Measurements from ENCODE around the gene NEXN.

NEXN gene

GRCh38 chr1:77966291-77966690, 77.9 kb downstream of the NEXN start:
- no peak for DNase-seq (ENCODE audit: low read depth in 2 of 2)
- no peak overlapping the region for H3K4me3 ChIP-seq (replicated peaks in 1 of 2; ENCODE audit: low read depth in 2 of 2, low read length in 2 of 2)
- TF ChIP-seq CTCF (IDR thresholded peaks at IDR 0.05; ENCODE audit: low read depth, low read length), result no peak

GRCh38 chr1:77970192-77970591, 81.8 kb downstream of the NEXN start:
- peak in 1 of 2 donors; percentile 28 for DNase-seq (ENCODE audit: low read depth in 2 of 2)
- no peak for TF ChIP-seq CTCF (IDR thresholded peaks at IDR 0.05; ENCODE audit: low read depth, low read length)
- H3K4me3 ChIP-seq (replicated peaks in 1 of 2; ENCODE audit: low read depth in 2 of 2, low read length in 2 of 2), result no peak overlapping the region

GRCh38 chr1:77972080-77972479, 83.7 kb downstream of the NEXN start:
- no peak for TF ChIP-seq CTCF (IDR thresholded peaks at IDR 0.05; ENCODE audit: low read depth, low read length)
- no peak for DNase-seq (ENCODE audit: low read depth in 2 of 2)
- no peak overlapping the region for H3K4me3 ChIP-seq (replicated peaks in 1 of 2; ENCODE audit: low read depth in 2 of 2, low read length in 2 of 2)

GRCh38 chr1:77975386-77975785, 87.0 kb downstream of the NEXN start:
- no peak for TF ChIP-seq CTCF (IDR thresholded peaks at IDR 0.05; ENCODE audit: low read depth, low read length)
- peak; percentile 17 to 61 for DNase-seq (ENCODE audit: low read depth in 2 of 2)
- peak overlapping the region; percentile 6 to 24 for H3K4me3 ChIP-seq (replicated peaks in 1 of 2; ENCODE audit: low read depth in 2 of 2, low read length in 2 of 2)

- peak in 1 of 2 donors; percentile 10 for DNase-seq (ENCODE audit: low read depth in 2 of 2)
- no peak for TF ChIP-seq CTCF (IDR thresholded peaks at IDR 0.05; ENCODE audit: low read depth, low read length)
- H3K4me3 ChIP-seq (replicated peaks in 1 of 2; ENCODE audit: low read depth in 2 of 2, low read length in 2 of 2), result peak overlapping the region; percentile 6 to 24
Measured at GRCh38 chr1:77975907-77976306, 87.5 kb downstream of the NEXN start.

- DNase-seq (ENCODE audit: low read depth in 2 of 2), result no peak
- peak overlapping the region; percentile 72 to 82 for H3K4me3 ChIP-seq (replicated peaks in 1 of 2; ENCODE audit: low read depth in 2 of 2, low read length in 2 of 2)
- TF ChIP-seq CTCF (IDR thresholded peaks at IDR 0.05; ENCODE audit: low read depth, low read length), result no peak
Measured at GRCh38 chr1:77976433-77977076, 88.1 kb downstream of the NEXN start.

- no peak for DNase-seq (ENCODE audit: low read depth in 2 of 2)
- peak overlapping the region; percentile 72 to 82 for H3K4me3 ChIP-seq (replicated peaks in 1 of 2; ENCODE audit: low read depth in 2 of 2, low read length in 2 of 2)
- TF ChIP-seq CTCF (IDR thresholded peaks at IDR 0.05; ENCODE audit: low read depth, low read length), result no peak
Measured at GRCh38 chr1:77977989-77978292, 89.5 kb downstream of the NEXN start.
